SU-DHL-6 (cell line): Measurements from ENCODE around the gene GADD45GIP1.

Experiments used
- CTCF ChIP-seq: fragments of 200-600 bp; sonication (generic); IDR thresholded peaks from one replicate; pipeline ENCODE4 v1.5.1; 2017; ENCODE audit warnings: antibody characterized with exemption, mild to moderate bottlenecking, low read length, moderate library complexity; ENCODE audit not compliant: insufficient read depth, poor library complexity, severe bottlenecking
- EZH2phosphoT487 ChIP-seq: fragments of 200-600 bp; sonication (generic), shearing (Covaris generic); conservative IDR thresholded peaks from 2 replicates; pipeline ENCODE4 v1.6.1; 2018; ENCODE audit warnings: mild to moderate bottlenecking, antibody characterized with exemption, low read length, moderate library complexity, mixed read lengths

- TF ChIP-seq CTCF (no peak), EZH2phosphoT487 (no peak)
Measured at GRCh38 chr19:12918253-12918652, 38.8 kb downstream of the GADD45GIP1 start.
